WERI-Rb-1 (cell line): ENCODE data around the gene IDH2.

Source experiments
- DNase-seq: peaks from one replicate; pipeline ENCODE4 v3.0.0-alpha.2; 2020
- H3K27ac ChIP-seq: fragments of 250-450 bp; sonication (Bioruptor Pico); 2 replicates; pipeline ENCODE4 v1.5.1; 2020; ENCODE audit warnings: mild to moderate bottlenecking, moderate library complexity
- H3K27me3 ChIP-seq: fragments of 250-450 bp; sonication (Bioruptor Pico); 2 replicates; pipeline ENCODE4 v1.5.1; 2021; ENCODE audit warnings: mild to moderate bottlenecking, low read depth, moderate library complexity; ENCODE audit not compliant: insufficient read depth, severe bottlenecking
- H3K36me3 ChIP-seq: fragments of 250-450 bp; sonication (Bioruptor Pico); 2 replicates; pipeline ENCODE4 v1.5.1; 2020; ENCODE audit warnings: mild to moderate bottlenecking, moderate library complexity
- H3K4me3 ChIP-seq: 2 replicates; pipeline ENCODE4 v1.5.1; 2011; ENCODE audit warnings: low read depth, mild to moderate bottlenecking, control low read depth, low read length
- H3K9me3 ChIP-seq: fragments of 250-450 bp; sonication (Bioruptor Pico); 2 replicates; pipeline ENCODE4 v1.5.1; 2021; ENCODE audit warnings: mild to moderate bottlenecking, moderate library complexity; ENCODE audit not compliant: severe bottlenecking
- TF ChIP-seq, protein P1 (sequence below): IDR thresholded peaks from 2 replicates; pipeline ENCODE4 v1.5.1; 2011; ENCODE audit warnings: low read depth, mild to moderate bottlenecking, control low read depth, inconsistent platforms, low read length

The IDH2 gene

DNA sequence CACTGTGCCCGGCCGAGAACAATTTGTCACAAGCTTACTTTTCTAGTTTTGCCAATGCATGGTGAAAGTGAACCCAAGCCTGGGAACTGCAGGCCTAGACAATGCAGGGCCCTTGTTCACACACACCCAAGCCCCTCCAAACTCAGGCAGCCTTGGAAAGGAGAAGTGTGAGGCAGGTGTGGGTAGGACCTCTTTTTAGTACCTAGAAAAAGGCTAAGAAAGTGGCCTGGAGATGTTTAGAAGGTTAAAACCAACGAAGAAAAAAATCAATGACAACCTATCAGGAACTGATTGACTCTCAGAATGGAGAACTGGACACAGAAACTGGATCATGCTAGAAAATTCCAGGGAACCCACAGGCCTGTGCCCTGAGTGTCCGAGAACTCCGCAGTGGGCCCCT lies 18.8 kb downstream of the IDH2 start:
- H3K27ac ChIP-seq = no peak overlapping the region
- TF ChIP-seq, protein P1, sequence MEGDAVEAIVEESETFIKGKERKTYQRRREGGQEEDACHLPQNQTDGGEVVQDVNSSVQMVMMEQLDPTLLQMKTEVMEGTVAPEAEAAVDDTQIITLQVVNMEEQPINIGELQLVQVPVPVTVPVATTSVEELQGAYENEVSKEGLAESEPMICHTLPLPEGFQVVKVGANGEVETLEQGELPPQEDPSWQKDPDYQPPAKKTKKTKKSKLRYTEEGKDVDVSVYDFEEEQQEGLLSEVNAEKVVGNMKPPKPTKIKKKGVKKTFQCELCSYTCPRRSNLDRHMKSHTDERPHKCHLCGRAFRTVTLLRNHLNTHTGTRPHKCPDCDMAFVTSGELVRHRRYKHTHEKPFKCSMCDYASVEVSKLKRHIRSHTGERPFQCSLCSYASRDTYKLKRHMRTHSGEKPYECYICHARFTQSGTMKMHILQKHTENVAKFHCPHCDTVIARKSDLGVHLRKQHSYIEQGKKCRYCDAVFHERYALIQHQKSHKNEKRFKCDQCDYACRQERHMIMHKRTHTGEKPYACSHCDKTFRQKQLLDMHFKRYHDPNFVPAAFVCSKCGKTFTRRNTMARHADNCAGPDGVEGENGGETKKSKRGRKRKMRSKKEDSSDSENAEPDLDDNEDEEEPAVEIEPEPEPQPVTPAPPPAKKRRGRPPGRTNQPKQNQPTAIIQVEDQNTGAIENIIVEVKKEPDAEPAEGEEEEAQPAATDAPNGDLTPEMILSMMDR = no peak
- peaks cover 56% of the 10 kb centered on the region for H3K36me3 ChIP-seq
- DNase-seq = no peak
- H3K27me3 ChIP-seq = no peaks in the 10 kb centered on the region
- no peaks in the 10 kb centered on the region for H3K9me3 ChIP-seq
- H3K4me3 ChIP-seq = no peak overlapping the region

DNA sequence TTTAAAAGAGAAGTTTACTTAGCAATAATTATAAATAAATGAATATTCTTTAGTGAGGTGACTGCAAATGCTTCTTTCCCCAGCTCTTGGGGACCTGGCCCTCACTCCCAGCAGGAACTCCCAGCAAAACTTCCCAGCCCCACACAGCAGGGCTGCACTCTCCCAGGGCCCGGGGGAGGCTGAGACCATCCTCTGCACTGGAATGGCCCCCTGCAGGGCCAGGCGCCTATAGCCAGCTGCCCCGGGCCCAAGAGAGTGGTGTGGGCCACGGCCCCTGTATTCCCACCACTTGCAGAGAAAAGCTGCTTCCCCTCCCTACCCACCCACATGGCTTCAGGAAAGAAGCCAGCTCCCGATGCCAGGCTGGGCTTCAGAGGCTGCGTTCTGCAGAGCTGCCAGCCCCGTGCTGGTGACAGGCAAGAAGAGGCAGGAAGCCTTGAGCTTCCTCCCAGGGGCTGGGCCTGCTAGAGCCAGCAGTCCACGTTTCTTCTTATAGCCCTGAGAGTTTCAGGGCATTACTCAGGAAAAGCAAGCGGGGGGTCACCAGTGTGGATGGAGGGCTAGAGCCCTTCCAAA lies 20.0 kb downstream of the IDH2 start:
- Histone ChIP-seq H3K27ac (no peak overlapping the region), H3K9me3 (no peaks in the 10 kb centered on the region), H3K4me3 (no peak overlapping the region), H3K36me3 (peaks cover 47% of the 10 kb centered on the region), H3K27me3 (no peaks in the 10 kb centered on the region)
- no peak for DNase-seq
- TF ChIP-seq, protein P1 = no peak

DNA sequence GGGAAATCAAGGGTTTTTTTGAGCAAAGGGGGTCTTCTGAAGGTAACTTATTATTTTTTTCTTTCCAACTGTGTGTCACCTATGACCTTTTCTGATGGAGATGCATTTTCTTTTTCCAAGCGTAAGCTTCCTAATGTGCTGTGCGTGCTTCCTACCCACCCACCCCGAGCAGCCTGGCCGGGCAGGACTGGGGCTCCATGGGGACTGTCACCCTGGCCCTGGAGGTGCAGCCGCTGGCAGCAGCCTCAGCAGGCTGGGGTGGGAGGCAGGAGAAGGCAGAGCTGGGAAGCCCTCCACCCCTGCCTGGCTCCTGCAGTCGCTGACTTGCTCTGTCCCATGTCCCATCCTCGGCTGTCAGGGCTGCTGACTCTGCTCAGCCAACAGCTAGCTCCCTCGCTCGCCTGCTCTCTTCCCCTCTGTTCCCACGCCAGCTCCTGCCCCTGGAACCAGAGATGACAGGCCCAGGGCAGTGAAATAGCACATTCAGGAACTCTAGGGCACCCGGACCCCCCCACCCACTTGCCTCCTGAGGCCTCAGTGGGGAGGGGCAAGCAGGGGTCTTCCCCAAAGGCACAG lies 21.4 kb downstream of the IDH2 start:
- DNase-seq = no peak
- TF ChIP-seq, protein P1 = no peak
- no peaks in the 10 kb centered on the region for H3K9me3 ChIP-seq
- H3K27me3 ChIP-seq = no peaks in the 10 kb centered on the region
- H3K36me3 ChIP-seq = peaks cover 39% of the 10 kb centered on the region
- H3K27ac ChIP-seq = no peak overlapping the region
- H3K4me3 ChIP-seq = no peak overlapping the region

DNA sequence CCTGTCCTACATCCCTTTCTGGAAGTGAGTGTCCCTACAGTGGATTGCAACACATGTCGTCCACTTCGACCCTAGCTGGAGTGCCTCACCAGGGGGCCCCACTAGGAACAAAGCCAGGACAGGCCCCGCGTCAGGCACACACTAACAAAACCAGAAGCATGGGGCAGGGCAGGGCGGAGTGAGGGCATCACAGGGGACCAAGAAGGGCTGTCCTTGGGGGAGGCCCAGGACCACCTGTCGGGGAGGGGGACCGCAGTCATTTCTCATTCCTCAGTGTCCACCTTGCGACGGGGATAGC lies 21.9 kb downstream of the IDH2 start:
- H3K4me3 ChIP-seq = no peak overlapping the region

DNA sequence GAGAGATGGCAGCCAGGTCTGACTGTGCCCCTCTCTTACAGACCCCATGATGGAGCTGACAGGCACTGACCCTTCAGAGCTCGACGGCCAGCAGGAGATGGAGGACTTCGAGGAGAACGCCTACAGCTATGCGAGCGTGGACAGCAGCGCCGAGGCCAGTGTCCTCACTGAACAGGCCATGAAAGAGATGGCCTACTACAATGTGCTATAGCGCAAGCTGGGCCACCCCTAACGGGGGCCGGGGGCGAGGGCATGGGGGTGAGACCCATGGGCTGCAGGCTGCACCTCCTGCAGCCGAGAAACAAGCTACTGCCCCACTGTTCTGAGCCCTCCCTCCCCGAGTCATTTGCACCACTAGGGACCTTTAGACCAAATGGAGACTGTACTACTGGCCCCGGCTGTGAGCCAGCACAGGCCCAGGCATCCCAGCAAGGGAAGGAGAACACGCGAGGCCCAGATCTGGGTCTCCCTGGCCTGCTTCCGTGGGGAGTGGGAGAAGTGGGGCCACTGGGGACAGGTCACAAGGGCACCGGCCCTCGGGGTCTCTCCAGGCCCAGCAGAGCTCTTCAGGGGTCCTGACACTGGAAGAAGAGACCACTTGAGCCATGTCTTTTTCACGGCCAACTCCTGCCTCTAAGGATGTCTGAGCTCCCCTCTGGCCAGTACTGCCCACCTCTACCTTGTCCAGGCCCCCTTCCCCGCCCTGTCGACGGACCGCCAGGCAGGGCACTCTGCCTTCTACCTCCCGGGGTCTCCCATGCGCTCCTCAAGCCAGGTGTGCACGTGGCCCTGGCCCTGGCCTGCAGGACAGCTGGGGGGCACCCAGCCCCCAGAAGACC lies 22.4 kb downstream of the IDH2 start:
- TF ChIP-seq, protein P1 = no peak
- H3K36me3 ChIP-seq = peaks cover 32% of the 10 kb centered on the region
- H3K4me3 ChIP-seq = no peak overlapping the region
- H3K27ac ChIP-seq = no peak overlapping the region
- H3K9me3 ChIP-seq = no peaks in the 10 kb centered on the region
- H3K27me3 ChIP-seq = no peaks in the 10 kb centered on the region
- DNase-seq = no peak

More for the DNA sequence above, 21.9 kb downstream of the IDH2 start:
- Histone ChIP-seq H3K27ac (no peak overlapping the region), H3K9me3 (no peaks in the 10 kb centered on the region), H3K27me3 (no peaks in the 10 kb centered on the region), H3K36me3 (peaks cover 38% of the 10 kb centered on the region)
- DNase-seq = no peak
- TF ChIP-seq, protein P1 = no peak
